H1 (cell line): ENCODE measurements around the gene STK11IP. TPM values are rescaled to one million over a fixed set of nuclear protein-coding genes. Genes with fewer than 3 reads are reported as not detected.

Experiments
- CTCF ChIA-PET: fragments of 300-600 bp; sonication (Branson Sonifier 250); formaldehyde crosslinking; loops from one replicate; lab custom pipeline; 2021; ENCODE audit not compliant: partially characterized antibody; lab: Charles Lee
- POLR2A ChIA-PET: fragments of 300-600 bp; sonication (Branson Sonifier 250); formaldehyde crosslinking; loops from one replicate; lab custom pipeline; 2021; ENCODE audit warnings: inconsistent platforms; ENCODE audit not compliant: partially characterized antibody; lab: Charles Lee
- DNase-seq, 2 experiments: peaks; one replicate each; pipeline versions ENCODE4 v3.0.0 to v3.0.0-alpha.2; 2010 to 2022; ENCODE audit warnings: low spot score in 2 of 2, low read depth in 1 of 2, mixed read lengths in 1 of 2
- FAIRE-seq: peaks from 2 replicates; lab custom pipeline; 2011; peaks lifted over from hg19 to GRCh38; lab: Jason Lieb, UNC
- H2AFZ ChIP-seq: 2 replicates; pipeline ENCODE4 v1.8.1; 2012; ENCODE audit warnings: low read length, inconsistent platforms
- H2AK5ac ChIP-seq: 2 replicates; pipeline ENCODE4 v1.6.1; 2013; ENCODE audit warnings: low read depth, low read length
- H2BK120ac ChIP-seq: replicated peaks from 2 replicates; pipeline ENCODE3; 2013; ENCODE audit warnings: low read depth, low read length, inconsistent platforms
- H2BK12ac ChIP-seq: 2 replicates; pipeline ENCODE4 v1.6.1; 2013; ENCODE audit warnings: low read depth, low read length
- H2BK15ac ChIP-seq: 2 replicates; pipeline ENCODE4 v1.6.1; 2013; ENCODE audit warnings: low read length
- H2BK20ac ChIP-seq: 2 replicates; pipeline ENCODE4 v1.6.1; 2013; ENCODE audit warnings: low read length
- H2BK5ac ChIP-seq: 2 replicates; pipeline ENCODE4 v1.6.1; 2013; ENCODE audit warnings: low read depth, low read length
- H3K14ac ChIP-seq: 2 replicates; pipeline ENCODE4 v1.6.1; 2013; ENCODE audit warnings: inconsistent platforms; ENCODE audit not compliant: insufficient read length
- H3K18ac ChIP-seq: 2 replicates; pipeline ENCODE4 v1.6.1; 2013; ENCODE audit warnings: low read length; ENCODE audit errors: extremely low read depth
- H3K23ac ChIP-seq: 2 replicates; pipeline ENCODE4 v1.6.1; 2013; ENCODE audit warnings: inconsistent platforms; ENCODE audit not compliant: insufficient read length
- H3K23me2 ChIP-seq: 2 replicates; pipeline ENCODE4 v1.6.1; 2013; ENCODE audit warnings: low read depth, low read length
- H3K27ac ChIP-seq: 2 replicates; pipeline ENCODE4 v1.6.1; 2011; ENCODE audit warnings: low read depth, low read length, inconsistent platforms
- H3K27me3 ChIP-seq, 4 experiments: replicated peaks in 1 of 4; 1 replicate in 1 of 4; 2 replicates in 3 of 4; pipeline versions ENCODE4 v1.6.1 to v1.8.1; 2011 to 2013; ENCODE audit warnings: low read length in 3 of 4, mild to moderate bottlenecking in 3 of 4, inconsistent platforms in 2 of 4, mixed read lengths in 2 of 4, moderate library complexity in 1 of 4; ENCODE audit not compliant: control insufficient read depth in 3 of 4, insufficient read depth in 3 of 4; ENCODE audit errors: extremely low read depth in 1 of 4
- H3K36me3 ChIP-seq, 4 experiments: 2 replicates each; pipeline versions ENCODE4 v1.6.1 to v1.8.1; 2011 to 2013; ENCODE audit warnings: mild to moderate bottlenecking in 4 of 4, low read length in 3 of 4, moderate library complexity in 2 of 4, control low read depth in 1 of 4, inconsistent platforms in 1 of 4; ENCODE audit not compliant: insufficient read depth in 4 of 4, control insufficient read depth in 2 of 4
- H3K4ac ChIP-seq: replicated peaks from 2 replicates; pipeline ENCODE3; 2013; ENCODE audit warnings: low read length, low read depth, mixed read lengths, inconsistent platforms; ENCODE audit not compliant: insufficient read length
- H3K4me1 ChIP-seq, 4 experiments: replicated peaks in 1 of 4; 1 replicate in 1 of 4; 2 replicates in 3 of 4; pipeline versions ENCODE4 v1.6.1 to v1.8.1; 2011 to 2013; ENCODE audit warnings: low read length in 3 of 4, inconsistent platforms in 2 of 4, mixed read lengths in 1 of 4; ENCODE audit not compliant: insufficient read depth in 4 of 4, control insufficient read depth in 3 of 4
- H3K4me2 ChIP-seq, 2 experiments: 2 replicates each; pipeline versions ENCODE4 v1.6.1 to v1.8.1; 2011 to 2013; ENCODE audit warnings: low read depth in 2 of 2, low read length in 2 of 2, control low read depth in 1 of 2, inconsistent platforms in 1 of 2, mild to moderate bottlenecking in 1 of 2; ENCODE audit not compliant: insufficient read depth in 1 of 2
- H3K4me3 ChIP-seq, 4 experiments: fragments of 200-600, 300-600 bp in 1 of 4; sonication (generic), shearing (Covaris generic), sonication (Bioruptor Twin) in 1 of 4; 2 replicates each; pipeline versions ENCODE4 v1.5.1 to v1.8.1; 2011 to 2016; ENCODE audit warnings: low read length in 4 of 4, low read depth in 3 of 4, control low read depth in 2 of 4, inconsistent platforms in 2 of 4, mild to moderate bottlenecking in 2 of 4, mixed read lengths in 1 of 4, moderate library complexity in 1 of 4; ENCODE audit not compliant: insufficient read depth in 2 of 4; ENCODE audit errors: extremely low read depth in 1 of 4
- H3K56ac ChIP-seq: replicated peaks from 2 replicates; pipeline ENCODE3; 2013; ENCODE audit warnings: low read depth, mild to moderate bottlenecking, mixed read lengths, low read length, inconsistent platforms; ENCODE audit not compliant: insufficient read length
- H3K79me1 ChIP-seq: 2 replicates; pipeline ENCODE4 v1.6.1; 2013; ENCODE audit warnings: low read depth, low read length, control low read depth
- H3K79me2 ChIP-seq, 2 experiments: 2 replicates each; pipeline versions ENCODE4 v1.6.1 to v1.8.1; 2012 to 2013; ENCODE audit warnings: low read length in 2 of 2, mild to moderate bottlenecking in 2 of 2, inconsistent platforms in 1 of 2; ENCODE audit not compliant: insufficient read depth in 2 of 2, control insufficient read depth in 1 of 2
- H3K9ac ChIP-seq, 4 experiments: replicated peaks in 1 of 4; 1 replicate in 1 of 4; 2 replicates in 3 of 4; pipeline versions ENCODE4 v1.6.1 to v1.8.1; 2011 to 2013; ENCODE audit warnings: low read depth in 3 of 4, low read length in 3 of 4, control low read depth in 2 of 4, mild to moderate bottlenecking in 2 of 4, moderate library complexity in 2 of 4, inconsistent platforms in 1 of 4; ENCODE audit errors: extremely low read depth in 1 of 4
- H3K9me3 ChIP-seq, 2 experiments: 2 replicates each; pipeline versions ENCODE4 v1.6.1 to v1.8.1; 2012 to 2013; ENCODE audit warnings: mild to moderate bottlenecking in 2 of 2, moderate library complexity in 2 of 2, control low read depth in 1 of 2, inconsistent platforms in 1 of 2, low read depth in 1 of 2, low read length in 1 of 2, mixed read lengths in 1 of 2; ENCODE audit not compliant: insufficient read depth in 2 of 2
- H4K20me1 ChIP-seq, 2 experiments: replicated peaks in 1 of 2; 2 replicates each; pipeline versions ENCODE3 to v1.8.1; 2011 to 2013; ENCODE audit warnings: inconsistent platforms in 2 of 2, low read length in 2 of 2, mild to moderate bottlenecking in 1 of 2; ENCODE audit not compliant: insufficient read depth in 2 of 2, control insufficient read depth in 1 of 2
- H4K5ac ChIP-seq: 2 replicates; pipeline ENCODE4 v1.6.1; 2013; ENCODE audit warnings: low read length, low read depth, mixed read lengths, inconsistent platforms; ENCODE audit not compliant: insufficient read length
- H4K8ac ChIP-seq: 2 replicates; pipeline ENCODE4 v1.8.0; 2013; ENCODE audit warnings: mild to moderate bottlenecking, moderate library complexity, low read length, inconsistent platforms; ENCODE audit not compliant: insufficient read depth; ENCODE audit errors: extremely low read depth
- H4K91ac ChIP-seq: replicated peaks from 2 replicates; pipeline ENCODE3; 2013; ENCODE audit warnings: low read length, mixed read lengths, inconsistent platforms; ENCODE audit not compliant: insufficient read length
- HDAC2 ChIP-seq, 2 experiments: fragments of 300-600 bp in 1 of 2; sonication (generic) in 1 of 2; IDR thresholded peaks; 2 replicates each; pipeline ENCODE4 v1.6.1; 2011 to 2012; ENCODE audit warnings: low read depth in 2 of 2, low read length in 2 of 2, mild to moderate bottlenecking in 2 of 2, moderate library complexity in 2 of 2, borderline replicate concordance in 1 of 2, inconsistent platforms in 1 of 2
- JUN ChIP-seq: IDR thresholded peaks from 2 replicates; pipeline ENCODE4 v1.6.1; 2011; ENCODE audit warnings: low read depth, mild to moderate bottlenecking, improper control_type of control experiment, low read length
- SIN3A ChIP-seq, 2 experiments: IDR thresholded peaks in 1 of 2; conservative IDR thresholded peaks in 1 of 2; 2 replicates each; pipeline ENCODE4 v1.6.1; 2011 to 2012; ENCODE audit warnings: low read length in 2 of 2, improper control_type of control experiment in 1 of 2, low read depth in 1 of 2, mild to moderate bottlenecking in 1 of 2
- WGBS, 2 experiments: shearing (Covaris generic) in 1 of 2; methylation state at CpG; one replicate each; pipeline versions ENCODE4 v1.1.6 to v1.1.7; 2013 to 2015; ENCODE audit warnings: low lambda C conversion rate in 2 of 2, mixed read lengths in 2 of 2, inconsistent platforms in 1 of 2, low coverage in 1 of 2, missing lambda C conversion rate in 1 of 2; ENCODE audit not compliant: insufficient replicate concordance in 2 of 2, insufficient coverage in 1 of 2, insufficient read length in 1 of 2; ENCODE audit errors: extremely low coverage in 1 of 2, missing lambda C conversion rate in 1 of 2; 5-methylcytosine and 5-hydroxymethylcytosine counted together
- polyA plus RNA-seq, 7 experiments: library from polyadenylated mRNA; depleted of rRNA in 3 of 7; stranded (reverse) in 5 of 7; unstranded in 2 of 7; fragments of >200 nt in 5 of 7; fragments of 200-250 nt in 2 of 7; gene quantifications; 1 replicate in 5 of 7; 2 replicates in 1 of 7; 4 replicates in 1 of 7; pipeline versions ENCODE4 v1.2.1 to v1.2.3, GENCODE V29; 2011 to 2013; ENCODE audit warnings: missing spikeins in 2 of 7, mixed read lengths in 2 of 7
- total RNA-seq: library from RNA; stranded (reverse); fragmentation: NEBNext Ultra II Directional; extraction: Animal tissue kit (Norgen Biotek cat#: 25700); gene quantifications from 2 replicates; pipeline ENCODE4 v1.2.1, GENCODE V29; 2021

Gene STK11IP
- total and polyA plus RNA-seq, 2 of the 8 experiments (the other 6 are each of a cell fraction or from before 2014, with no cell fraction given): 18.5 to 29.6 TPM

DNA sequence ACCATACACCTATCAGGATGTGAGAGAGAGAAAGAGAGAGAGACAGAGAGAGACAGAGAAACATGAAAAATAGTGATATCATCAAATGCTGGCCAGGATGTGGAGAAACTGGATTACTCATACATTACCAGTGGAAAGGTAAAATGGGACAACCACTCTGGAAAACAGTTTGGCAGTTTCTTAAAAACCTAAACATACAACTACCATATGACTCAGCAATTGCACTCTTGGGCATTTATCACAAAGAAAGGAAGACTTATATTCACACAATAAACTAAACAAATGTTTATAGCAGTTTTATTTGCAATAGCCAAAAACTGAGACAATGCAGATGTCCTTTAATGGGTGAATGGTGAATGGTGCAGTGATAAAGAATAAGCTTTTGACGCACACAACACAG is 58.9 kb downstream of the STK11IP start:
- Histone ChIP-seq H3K23me2 (no peaks in the 10 kb centered on the region), H2BK12ac (no peak overlapping the region), H4K5ac (no peak overlapping the region), H3K18ac (no peak overlapping the region), H2BK20ac (no peak overlapping the region), H2BK15ac (no peak overlapping the region), H4K8ac (no peak overlapping the region), H2AK5ac (no peak overlapping the region), H3K4me3 (no peak overlapping the region), H3K27ac (no peak overlapping the region), H2AFZ (no peak overlapping the region), H3K4me2 (no peak overlapping the region), H3K4ac (no peak overlapping the region), H4K91ac (no peak overlapping the region), H3K4me1 (no peaks in the 10 kb centered on the region), H2BK120ac (no peak overlapping the region), H4K20me1 (no peaks in the 10 kb centered on the region), H3K9me3 (peaks cover 4 to 9% of the 10 kb centered on the region in 2 experiments; a peak in 2 of 4 replicates), H3K14ac (no peak overlapping the region), H3K79me2 (no peaks in the 10 kb centered on the region), H2BK5ac (no peak overlapping the region), H3K36me3 (no peaks in the 10 kb centered on the region), H3K23ac (no peak overlapping the region), H3K27me3 (no peaks in the 10 kb centered on the region), H3K79me1 (no peaks in the 10 kb centered on the region), H3K56ac (no peak overlapping the region), H3K9ac (no peak overlapping the region)
- DNase-seq: no peak
- FAIRE-seq: no peak
- TF ChIP-seq JUN (no peak), SIN3A (conservative IDR thresholded peaks at IDR 0.05 in 1 of 2, IDR thresholded peaks at IDR 0.05 in 1 of 2; ENCODE audit: low read depth in 1 of 2, low read length in 2 of 2) (no peak), HDAC2 (IDR thresholded peaks at IDR 0.05; ENCODE audit: borderline replicate concordance in 1 of 2, low read depth in 2 of 2, low read length in 2 of 2) (no peak)
- WGBS, 2 experiments: 100% methylated on average over 1 of the region's 1 CpG; no CpG with 5 or more reads in 1 of the 2 experiments
- CTCF ChIA-PET: interaction anchor here (1.0 to 1.5 kb wide), 2 partner anchors 60 to 95 kb away, joined by 3 to 4 read pairs; no protein-coding TSS in a partner anchor
- POLR2A ChIA-PET: no interaction called here
